WTC11 (cell line): ENCODE measurements around the gene TRABD. TPM values are rescaled to one million over a fixed set of nuclear protein-coding genes. Genes with fewer than 3 reads are reported as not detected.
A peak's percentile ranks its signal among the peaks of the same experiment; 100 is the strongest.

ENCODE experiments used
- ATAC-seq: fragments of 200-7000 bp; cut with Tn5 transposase; 2 replicates; pipeline ENCODE4 v1.10.0; 2021; ENCODE audit warnings: mild to moderate bottlenecking, moderate library complexity
- CTCF ChIA-PET: fragments of 300-600 bp; sonication (Branson Sonifier 250); formaldehyde crosslinking; loops from one replicate; lab custom pipeline; 2021; ENCODE audit warnings: antibody characterized with exemption; lab: Charles Lee
- POLR2A ChIA-PET: fragments of 350-600 bp; sonication (Branson Sonifier 250); formaldehyde crosslinking; loops from one replicate; lab custom pipeline; 2021; ENCODE audit warnings: antibody characterized with exemption; lab: Charles Lee
- DNase-seq: peaks from one replicate; pipeline ENCODE4 v3.0.0; 2021; ENCODE audit warnings: low spot score
- H3K27ac Mint-ChIP-seq: 2 replicates; pipeline ENCODE4 v1.8.0; 2021; ENCODE audit warnings: mixed read lengths
- H3K27me3 Mint-ChIP-seq: 2 replicates; pipeline ENCODE4 v1.8.0; 2021; ENCODE audit warnings: low read depth, mild to moderate bottlenecking, moderate library complexity, mixed read lengths
- H3K36me3 Mint-ChIP-seq: 2 replicates; pipeline ENCODE4 v1.8.0; 2021; ENCODE audit warnings: mixed read lengths
- H3K4me1 Mint-ChIP-seq: 2 replicates; pipeline ENCODE4 v1.8.0; 2022; ENCODE audit warnings: mixed read lengths
- H3K4me3 Mint-ChIP-seq: 2 replicates; pipeline ENCODE4 v1.8.0; 2021; ENCODE audit warnings: mild to moderate bottlenecking, moderate library complexity, mixed read lengths
- H3K9me3 Mint-ChIP-seq: 2 replicates; pipeline ENCODE4 v1.8.0; 2021; ENCODE audit warnings: mixed read lengths
- CBFB ChIP-seq: sonication (generic); formaldehyde crosslinking; IDR thresholded peaks from 2 replicates; pipeline ENCODE4 v1.8.1; 2022; ENCODE audit warnings: mild to moderate bottlenecking, low read depth, missing genetic modification reagents
- ETV6 ChIP-seq: sonication (generic); formaldehyde crosslinking; IDR thresholded peaks from 2 replicates; pipeline ENCODE4 v1.8.1; 2022; ENCODE audit warnings: mild to moderate bottlenecking, missing genetic modification reagents
- FOXP1 ChIP-seq: sonication (generic); formaldehyde crosslinking; IDR thresholded peaks from 2 replicates; pipeline ENCODE4 v1.8.0; 2022; ENCODE audit warnings: missing genetic modification reagents, mild to moderate bottlenecking, moderate library complexity, borderline replicate concordance
- NFATC4 ChIP-seq: fragments of 250-450 bp; sonication (Bioruptor Pico); IDR thresholded peaks from 2 replicates; pipeline ENCODE4 v1.9.0; 2021; ENCODE audit warnings: mild to moderate bottlenecking
- NFE2L1 ChIP-seq: sonication (generic); formaldehyde crosslinking; IDR thresholded peaks from 2 replicates; pipeline ENCODE4 v1.8.1; 2023; ENCODE audit warnings: missing genetic modification reagents
- NFYB ChIP-seq: sonication (generic); formaldehyde crosslinking; conservative IDR thresholded peaks from 2 replicates; pipeline ENCODE4 v1.8.0; 2022; ENCODE audit warnings: low read depth, missing genetic modification reagents
- PRRX2 ChIP-seq: fragments of 250-450 bp; sonication (Bioruptor Pico); IDR thresholded peaks from 2 replicates; pipeline ENCODE4 v1.8.0; 2021; ENCODE audit warnings: mild to moderate bottlenecking
- SOX15 ChIP-seq: fragments of 250-450 bp; sonication (Bioruptor Pico); IDR thresholded peaks from 2 replicates; pipeline ENCODE4 v1.9.0; 2021; ENCODE audit warnings: mild to moderate bottlenecking
- TEAD1 ChIP-seq: sonication (generic); formaldehyde crosslinking; IDR thresholded peaks from 2 replicates; pipeline ENCODE4 v1.8.0; 2022; ENCODE audit warnings: mild to moderate bottlenecking, missing genetic modification reagents
- TP53 ChIP-seq: sonication (generic); formaldehyde crosslinking; IDR thresholded peaks from 2 replicates; pipeline ENCODE4 v1.8.1; 2023; ENCODE audit warnings: mild to moderate bottlenecking, missing genetic modification reagents
- ZNF671 ChIP-seq: fragments of 250-450 bp; sonication (Bioruptor Pico); IDR thresholded peaks from 2 replicates; pipeline ENCODE4 v1.8.0; 2021; ENCODE audit warnings: mild to moderate bottlenecking
- total RNA-seq: library from RNA; stranded (reverse); gene quantifications from 3 replicates; pipeline ENCODE4 v1.2.3, GENCODE V29; 2021
- TF ChIP-seq, protein P1 (sequence below): sonication (generic); formaldehyde crosslinking; IDR thresholded peaks from 2 replicates; pipeline ENCODE4 v1.8.1; 2022; ENCODE audit warnings: mild to moderate bottlenecking, missing genetic modification reagents, moderate library complexity, borderline replicate concordance
- TF ChIP-seq, protein P2 (sequence below): sonication (generic); formaldehyde crosslinking; conservative IDR thresholded peaks from 2 replicates; pipeline ENCODE4 v1.8.1; 2022; ENCODE audit warnings: mild to moderate bottlenecking, missing genetic modification reagents
- TF ChIP-seq, protein P3 (sequence below): sonication (generic); formaldehyde crosslinking; IDR thresholded peaks from 2 replicates; pipeline ENCODE4 v1.8.0; 2022; ENCODE audit warnings: mild to moderate bottlenecking, missing genetic modification reagents
- TF ChIP-seq, protein P4 (sequence below): sonication (generic); formaldehyde crosslinking; IDR thresholded peaks from 2 replicates; pipeline ENCODE4 v1.8.1; 2023; ENCODE audit warnings: mild to moderate bottlenecking, missing genetic modification reagents, moderate library complexity
- TF ChIP-seq, protein P5 (sequence below): sonication (generic); formaldehyde crosslinking; IDR thresholded peaks from 2 replicates; pipeline ENCODE4 v1.8.1; 2023; ENCODE audit warnings: mild to moderate bottlenecking, missing genetic modification reagents, borderline replicate concordance
- TF ChIP-seq, protein P6 (sequence below): sonication (generic); formaldehyde crosslinking; IDR thresholded peaks from 2 replicates; pipeline ENCODE4 v1.8.0; 2022; ENCODE audit warnings: mild to moderate bottlenecking, missing genetic modification reagents
- TF ChIP-seq, protein P7 (sequence below): fragments of 250-450 bp; sonication (Bioruptor Pico); conservative IDR thresholded peaks from 2 replicates; pipeline ENCODE4 v1.9.0; 2021; ENCODE audit warnings: mild to moderate bottlenecking
- TF ChIP-seq, protein P8 (sequence below): sonication (generic); formaldehyde crosslinking; IDR thresholded peaks from 2 replicates; pipeline ENCODE4 v1.8.1; 2022; ENCODE audit warnings: mild to moderate bottlenecking, moderate library complexity, missing genetic modification reagents

The TRABD gene
- total RNA-seq, 1 experiment from 2014 or later, result 90.4 TPM

DNA sequence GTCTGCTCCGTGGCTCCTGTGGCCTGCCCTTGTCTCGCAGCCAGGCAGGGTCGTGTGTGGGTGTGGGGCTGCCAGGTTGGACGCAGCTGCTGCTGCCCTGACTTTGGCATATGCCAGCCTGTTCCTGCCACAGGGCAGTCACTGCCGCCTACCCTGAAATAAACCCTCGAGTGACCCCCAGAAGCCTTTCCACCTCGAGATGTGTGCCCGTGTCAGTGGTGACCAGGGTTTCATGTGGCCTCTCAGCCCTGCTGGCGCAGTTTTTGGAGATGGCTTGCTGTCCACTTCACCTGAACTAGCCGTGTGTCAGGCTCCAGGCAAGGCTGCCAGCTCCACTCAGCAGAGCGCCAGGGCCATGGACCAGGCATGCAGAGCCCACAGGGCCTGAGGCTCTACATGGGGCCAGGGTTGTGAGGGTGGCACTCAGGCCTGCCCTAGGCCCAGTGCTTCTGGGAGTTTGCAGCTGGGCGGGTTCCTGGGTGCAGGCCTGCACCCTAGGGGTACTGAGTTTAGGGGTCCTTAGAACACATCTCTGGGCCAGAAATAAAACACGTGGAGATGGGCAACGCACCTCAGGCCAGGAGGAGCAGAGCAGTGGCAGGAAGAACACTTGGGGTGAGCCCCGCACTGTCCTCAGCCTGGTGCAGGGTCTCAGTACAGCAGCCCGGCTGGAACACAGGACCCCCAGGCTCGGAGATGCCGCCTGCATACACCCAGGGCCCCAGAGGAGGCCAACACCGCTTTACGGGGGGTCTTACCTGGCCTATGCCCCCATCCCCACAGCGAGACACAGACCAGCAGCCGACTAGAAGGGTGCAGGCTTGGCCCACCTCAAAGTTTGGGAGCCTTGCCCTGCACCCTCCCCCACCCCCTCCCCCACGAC lies 24.0 kb upstream of the TRABD start:
- ATAC-seq (no peak), DNase-seq (no peak)
- POLR2A ChIA-PET, result no interaction called here
- H3K27ac Mint-ChIP-seq, result no peak overlapping the region
- H3K4me3 Mint-ChIP-seq, result no peak overlapping the region
- H3K36me3 Mint-ChIP-seq, result no peaks in the 10 kb centered on the region
- no peaks in the 10 kb centered on the region; the same call in 1 of the 2 replicates for H3K27me3 Mint-ChIP-seq
- no peak for TF ChIP-seq PRRX2 (CRISPR knock-in tag)
- no peak for TF ChIP-seq ETV6 (CRISPR knock-in tag)
- no peak for TF ChIP-seq CBFB (CRISPR knock-in tag)
- peak; percentile 44; the same call in 1 of the 2 replicates for TF ChIP-seq FOXP1 (CRISPR knock-in tag)
- H3K4me1 Mint-ChIP-seq, result peaks cover 7% of the 10 kb centered on the region
- CTCF ChIA-PET, result interaction anchor here (1.1 kb wide), 1 partner anchor 13 kb away, joined by 4 read pairs; no protein-coding TSS in a partner anchor
- no peaks in the 10 kb centered on the region for H3K9me3 Mint-ChIP-seq

DNA sequence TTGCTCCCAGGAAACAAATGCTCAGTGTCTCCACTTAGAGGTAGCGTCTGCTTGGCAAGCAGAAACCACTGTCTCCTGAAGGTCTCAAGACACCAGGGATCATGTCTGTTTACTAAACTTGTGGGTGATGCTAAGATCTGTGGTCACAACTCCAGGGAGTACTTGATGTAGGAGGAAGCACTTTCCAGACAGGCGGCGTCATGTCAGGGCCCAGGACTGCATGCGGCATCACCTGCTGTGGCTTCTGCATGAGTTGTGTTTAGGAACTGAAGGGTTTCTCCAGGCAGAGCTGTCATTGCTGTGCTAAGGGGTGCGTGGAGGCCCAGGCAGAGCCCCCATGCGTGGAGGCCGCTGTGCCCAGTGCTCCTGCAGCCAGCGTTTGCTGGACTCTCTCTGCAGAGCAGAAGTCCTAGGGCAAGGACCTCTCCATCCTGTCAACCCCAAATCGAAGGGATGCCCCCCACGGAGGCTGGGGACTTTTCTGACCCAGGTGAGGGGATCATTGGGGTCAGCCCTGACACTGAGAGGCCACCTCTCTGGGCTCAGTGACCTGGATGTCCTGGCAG lies 23.2 kb upstream of the TRABD start:
- Mint-ChIP-seq H3K27me3 (peaks cover under 1% of the 10 kb centered on the region), H3K4me1 (peaks cover 7% of the 10 kb centered on the region), H3K9me3 (no peaks in the 10 kb centered on the region), H3K36me3 (no peaks in the 10 kb centered on the region), H3K27ac (no peak overlapping the region; the same call in 1 of the 2 replicates), H3K4me3 (no peak overlapping the region)
- DNase-seq, result no peak
- CTCF ChIA-PET, result interaction anchor here (1.1 to 1.7 kb wide), 2 partner anchors 13 to 20 kb away, joined by 4 read pairs; no protein-coding TSS in a partner anchor
- ATAC-seq, result no peak
- TF ChIP-seq ZNF671, result no peak
- no peak for TF ChIP-seq TEAD1 (CRISPR knock-in tag)
- TF ChIP-seq, protein P1, sequence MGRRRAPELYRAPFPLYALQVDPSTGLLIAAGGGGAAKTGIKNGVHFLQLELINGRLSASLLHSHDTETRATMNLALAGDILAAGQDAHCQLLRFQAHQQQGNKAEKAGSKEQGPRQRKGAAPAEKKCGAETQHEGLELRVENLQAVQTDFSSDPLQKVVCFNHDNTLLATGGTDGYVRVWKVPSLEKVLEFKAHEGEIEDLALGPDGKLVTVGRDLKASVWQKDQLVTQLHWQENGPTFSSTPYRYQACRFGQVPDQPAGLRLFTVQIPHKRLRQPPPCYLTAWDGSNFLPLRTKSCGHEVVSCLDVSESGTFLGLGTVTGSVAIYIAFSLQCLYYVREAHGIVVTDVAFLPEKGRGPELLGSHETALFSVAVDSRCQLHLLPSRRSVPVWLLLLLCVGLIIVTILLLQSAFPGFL (CRISPR knock-in tag), result no peak
- TF ChIP-seq, protein P2, sequence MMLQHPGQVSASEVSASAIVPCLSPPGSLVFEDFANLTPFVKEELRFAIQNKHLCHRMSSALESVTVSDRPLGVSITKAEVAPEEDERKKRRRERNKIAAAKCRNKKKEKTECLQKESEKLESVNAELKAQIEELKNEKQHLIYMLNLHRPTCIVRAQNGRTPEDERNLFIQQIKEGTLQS (CRISPR knock-in tag), result no peak
- TF ChIP-seq, protein P3, sequence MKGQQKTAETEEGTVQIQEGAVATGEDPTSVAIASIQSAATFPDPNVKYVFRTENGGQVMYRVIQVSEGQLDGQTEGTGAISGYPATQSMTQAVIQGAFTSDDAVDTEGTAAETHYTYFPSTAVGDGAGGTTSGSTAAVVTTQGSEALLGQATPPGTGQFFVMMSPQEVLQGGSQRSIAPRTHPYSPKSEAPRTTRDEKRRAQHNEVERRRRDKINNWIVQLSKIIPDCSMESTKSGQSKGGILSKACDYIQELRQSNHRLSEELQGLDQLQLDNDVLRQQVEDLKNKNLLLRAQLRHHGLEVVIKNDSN (CRISPR knock-in tag), result no peak
- no peak for TF ChIP-seq TP53 (CRISPR knock-in tag)
- no peak for TF ChIP-seq NFE2L1
- no peak for TF ChIP-seq ETV6 (CRISPR knock-in tag)
- no peak for TF ChIP-seq NFATC4 (CRISPR knock-in tag)
- no peak for TF ChIP-seq CBFB (CRISPR knock-in tag)
- no peak for TF ChIP-seq FOXP1 (CRISPR knock-in tag)
- TF ChIP-seq, protein P4, sequence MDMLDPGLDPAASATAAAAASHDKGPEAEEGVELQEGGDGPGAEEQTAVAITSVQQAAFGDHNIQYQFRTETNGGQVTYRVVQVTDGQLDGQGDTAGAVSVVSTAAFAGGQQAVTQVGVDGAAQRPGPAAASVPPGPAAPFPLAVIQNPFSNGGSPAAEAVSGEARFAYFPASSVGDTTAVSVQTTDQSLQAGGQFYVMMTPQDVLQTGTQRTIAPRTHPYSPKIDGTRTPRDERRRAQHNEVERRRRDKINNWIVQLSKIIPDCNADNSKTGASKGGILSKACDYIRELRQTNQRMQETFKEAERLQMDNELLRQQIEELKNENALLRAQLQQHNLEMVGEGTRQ (CRISPR knock-in tag), result no peak
- TF ChIP-seq, protein P5, sequence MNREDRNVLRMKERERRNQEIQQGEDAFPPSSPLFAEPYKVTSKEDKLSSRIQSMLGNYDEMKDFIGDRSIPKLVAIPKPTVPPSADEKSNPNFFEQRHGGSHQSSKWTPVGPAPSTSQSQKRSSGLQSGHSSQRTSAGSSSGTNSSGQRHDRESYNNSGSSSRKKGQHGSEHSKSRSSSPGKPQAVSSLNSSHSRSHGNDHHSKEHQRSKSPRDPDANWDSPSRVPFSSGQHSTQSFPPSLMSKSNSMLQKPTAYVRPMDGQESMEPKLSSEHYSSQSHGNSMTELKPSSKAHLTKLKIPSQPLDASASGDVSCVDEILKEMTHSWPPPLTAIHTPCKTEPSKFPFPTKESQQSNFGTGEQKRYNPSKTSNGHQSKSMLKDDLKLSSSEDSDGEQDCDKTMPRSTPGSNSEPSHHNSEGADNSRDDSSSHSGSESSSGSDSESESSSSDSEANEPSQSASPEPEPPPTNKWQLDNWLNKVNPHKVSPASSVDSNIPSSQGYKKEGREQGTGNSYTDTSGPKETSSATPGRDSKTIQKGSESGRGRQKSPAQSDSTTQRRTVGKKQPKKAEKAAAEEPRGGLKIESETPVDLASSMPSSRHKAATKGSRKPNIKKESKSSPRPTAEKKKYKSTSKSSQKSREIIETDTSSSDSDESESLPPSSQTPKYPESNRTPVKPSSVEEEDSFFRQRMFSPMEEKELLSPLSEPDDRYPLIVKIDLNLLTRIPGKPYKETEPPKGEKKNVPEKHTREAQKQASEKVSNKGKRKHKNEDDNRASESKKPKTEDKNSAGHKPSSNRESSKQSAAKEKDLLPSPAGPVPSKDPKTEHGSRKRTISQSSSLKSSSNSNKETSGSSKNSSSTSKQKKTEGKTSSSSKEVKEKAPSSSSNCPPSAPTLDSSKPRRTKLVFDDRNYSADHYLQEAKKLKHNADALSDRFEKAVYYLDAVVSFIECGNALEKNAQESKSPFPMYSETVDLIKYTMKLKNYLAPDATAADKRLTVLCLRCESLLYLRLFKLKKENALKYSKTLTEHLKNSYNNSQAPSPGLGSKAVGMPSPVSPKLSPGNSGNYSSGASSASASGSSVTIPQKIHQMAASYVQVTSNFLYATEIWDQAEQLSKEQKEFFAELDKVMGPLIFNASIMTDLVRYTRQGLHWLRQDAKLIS, result no peak
- TF ChIP-seq SOX15, result no peak
- TF ChIP-seq, protein P6, sequence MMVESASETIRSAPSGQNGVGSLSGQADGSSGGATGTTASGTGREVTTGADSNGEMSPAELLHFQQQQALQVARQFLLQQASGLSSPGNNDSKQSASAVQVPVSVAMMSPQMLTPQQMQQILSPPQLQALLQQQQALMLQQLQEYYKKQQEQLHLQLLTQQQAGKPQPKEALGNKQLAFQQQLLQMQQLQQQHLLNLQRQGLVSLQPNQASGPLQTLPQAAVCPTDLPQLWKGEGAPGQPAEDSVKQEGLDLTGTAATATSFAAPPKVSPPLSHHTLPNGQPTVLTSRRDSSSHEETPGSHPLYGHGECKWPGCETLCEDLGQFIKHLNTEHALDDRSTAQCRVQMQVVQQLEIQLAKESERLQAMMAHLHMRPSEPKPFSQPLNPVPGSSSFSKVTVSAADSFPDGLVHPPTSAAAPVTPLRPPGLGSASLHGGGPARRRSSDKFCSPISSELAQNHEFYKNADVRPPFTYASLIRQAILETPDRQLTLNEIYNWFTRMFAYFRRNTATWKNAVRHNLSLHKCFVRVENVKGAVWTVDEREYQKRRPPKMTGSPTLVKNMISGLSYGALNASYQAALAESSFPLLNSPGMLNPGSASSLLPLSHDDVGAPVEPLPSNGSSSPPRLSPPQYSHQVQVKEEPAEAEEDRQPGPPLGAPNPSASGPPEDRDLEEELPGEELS, result no peak
- TF ChIP-seq NFYB, result no peak
- TF ChIP-seq, protein P7, sequence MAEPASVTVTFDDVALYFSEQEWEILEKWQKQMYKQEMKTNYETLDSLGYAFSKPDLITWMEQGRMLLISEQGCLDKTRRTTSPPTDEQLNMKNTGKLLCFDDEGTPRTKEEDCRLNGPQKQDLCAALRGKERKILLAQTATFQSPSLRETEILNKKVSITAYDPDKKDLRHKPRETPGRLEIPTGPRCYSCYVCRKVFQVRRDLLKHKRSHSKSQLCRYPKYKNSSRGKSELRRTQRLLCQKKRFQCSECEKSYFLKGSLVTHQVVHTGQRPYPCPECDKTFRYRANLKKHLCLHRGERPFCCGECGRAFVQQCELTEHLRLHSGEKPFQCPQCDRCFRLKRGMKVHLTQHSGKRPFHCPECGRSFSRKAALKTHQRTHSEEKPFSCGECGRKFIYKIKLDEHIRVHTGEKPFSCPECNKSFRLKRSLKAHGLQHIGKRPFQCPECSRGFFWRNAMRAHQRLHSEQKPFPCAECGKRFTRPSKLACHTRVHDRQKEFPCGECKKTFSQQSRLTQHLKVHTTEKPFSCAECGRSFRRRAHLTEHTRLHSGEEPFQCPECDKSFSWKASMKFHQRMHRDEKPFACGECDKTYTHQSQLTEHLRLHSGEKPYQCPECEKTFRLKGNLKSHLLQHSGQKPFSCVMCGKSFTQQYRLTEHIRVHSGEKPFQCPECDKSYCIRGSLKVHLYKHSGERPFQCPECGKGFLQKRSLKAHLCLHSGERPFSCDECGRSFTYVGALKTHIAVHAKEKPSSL (CRISPR knock-in tag), result no peak
- TF ChIP-seq, protein P8, sequence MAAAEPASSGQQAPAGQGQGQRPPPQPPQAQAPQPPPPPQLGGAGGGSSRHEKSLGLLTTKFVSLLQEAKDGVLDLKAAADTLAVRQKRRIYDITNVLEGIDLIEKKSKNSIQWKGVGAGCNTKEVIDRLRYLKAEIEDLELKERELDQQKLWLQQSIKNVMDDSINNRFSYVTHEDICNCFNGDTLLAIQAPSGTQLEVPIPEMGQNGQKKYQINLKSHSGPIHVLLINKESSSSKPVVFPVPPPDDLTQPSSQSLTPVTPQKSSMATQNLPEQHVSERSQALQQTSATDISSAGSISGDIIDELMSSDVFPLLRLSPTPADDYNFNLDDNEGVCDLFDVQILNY (CRISPR knock-in tag), result no peak
- POLR2A ChIA-PET, result no interaction called here
